ENCODE results near the gene CTSD.

DNA sequence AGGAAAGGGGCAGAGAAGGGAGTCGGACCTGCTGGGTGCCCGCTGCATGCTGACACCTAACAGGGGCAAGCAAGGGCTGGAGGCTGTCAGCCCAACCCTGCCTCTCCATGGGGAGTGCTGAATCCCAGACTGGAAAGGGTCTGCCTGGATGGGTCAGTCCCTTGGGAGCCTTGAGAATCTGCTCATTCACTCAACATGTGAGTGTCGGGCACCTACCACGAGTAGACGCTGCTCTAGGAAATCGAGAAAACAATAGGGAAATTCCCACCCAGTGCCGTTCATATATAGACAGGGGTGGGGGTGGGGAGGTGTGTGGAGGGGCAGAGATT, 4.4 kb upstream of the CTSD start:
- TF ChIP-seq, protein P1, sequence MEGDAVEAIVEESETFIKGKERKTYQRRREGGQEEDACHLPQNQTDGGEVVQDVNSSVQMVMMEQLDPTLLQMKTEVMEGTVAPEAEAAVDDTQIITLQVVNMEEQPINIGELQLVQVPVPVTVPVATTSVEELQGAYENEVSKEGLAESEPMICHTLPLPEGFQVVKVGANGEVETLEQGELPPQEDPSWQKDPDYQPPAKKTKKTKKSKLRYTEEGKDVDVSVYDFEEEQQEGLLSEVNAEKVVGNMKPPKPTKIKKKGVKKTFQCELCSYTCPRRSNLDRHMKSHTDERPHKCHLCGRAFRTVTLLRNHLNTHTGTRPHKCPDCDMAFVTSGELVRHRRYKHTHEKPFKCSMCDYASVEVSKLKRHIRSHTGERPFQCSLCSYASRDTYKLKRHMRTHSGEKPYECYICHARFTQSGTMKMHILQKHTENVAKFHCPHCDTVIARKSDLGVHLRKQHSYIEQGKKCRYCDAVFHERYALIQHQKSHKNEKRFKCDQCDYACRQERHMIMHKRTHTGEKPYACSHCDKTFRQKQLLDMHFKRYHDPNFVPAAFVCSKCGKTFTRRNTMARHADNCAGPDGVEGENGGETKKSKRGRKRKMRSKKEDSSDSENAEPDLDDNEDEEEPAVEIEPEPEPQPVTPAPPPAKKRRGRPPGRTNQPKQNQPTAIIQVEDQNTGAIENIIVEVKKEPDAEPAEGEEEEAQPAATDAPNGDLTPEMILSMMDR (IDR thresholded peaks at IDR 0.05; ENCODE audit: insufficient read depth, low read length, poor library complexity, severe bottlenecking) = no peak
- no peak for TF ChIP-seq EZH2phosphoT487 (conservative IDR thresholded peaks at IDR 0.05; ENCODE audit: low read length)
